ENCODE measurements around the gene SLC66A2.

SLC66A2 gene

GRCh38 chr18:79949697-79950487 is 1.6 kb downstream of the SLC66A2 start:
- no peak for DNase-seq

DNA sequence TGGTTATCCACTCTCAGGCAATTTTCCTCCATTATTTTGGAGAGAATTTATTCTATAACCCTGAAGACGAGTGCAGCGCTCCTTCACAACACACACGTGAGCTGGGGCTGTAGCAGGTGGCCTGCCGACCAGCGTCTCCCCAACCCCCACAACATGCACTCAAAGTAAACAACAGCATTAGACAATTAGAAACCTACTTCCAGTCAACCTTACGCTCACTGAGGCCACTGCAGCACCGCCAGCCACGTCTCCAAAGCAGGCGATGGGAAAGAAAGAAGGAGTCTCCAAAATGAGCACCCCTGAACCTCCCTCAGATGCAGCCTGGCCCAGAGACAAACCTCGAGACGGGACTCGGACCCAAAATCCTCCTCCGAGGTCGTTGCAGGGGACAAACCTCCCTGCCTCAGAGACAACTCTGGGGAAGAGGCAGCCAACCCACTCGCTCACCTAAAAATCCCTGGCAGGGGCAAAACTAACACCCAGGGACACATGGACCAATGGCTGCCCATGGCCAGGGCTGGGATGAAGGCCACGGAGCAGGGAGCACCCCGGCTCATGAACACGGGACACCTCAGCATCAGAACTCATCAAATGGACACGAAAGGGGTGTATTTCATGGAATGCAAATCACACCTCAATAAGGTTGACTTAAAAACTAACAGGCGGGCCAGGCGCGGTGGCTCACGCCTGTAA is 2.6 kb downstream of the SLC66A2 start:
- DNase-seq: no peak

DNA sequence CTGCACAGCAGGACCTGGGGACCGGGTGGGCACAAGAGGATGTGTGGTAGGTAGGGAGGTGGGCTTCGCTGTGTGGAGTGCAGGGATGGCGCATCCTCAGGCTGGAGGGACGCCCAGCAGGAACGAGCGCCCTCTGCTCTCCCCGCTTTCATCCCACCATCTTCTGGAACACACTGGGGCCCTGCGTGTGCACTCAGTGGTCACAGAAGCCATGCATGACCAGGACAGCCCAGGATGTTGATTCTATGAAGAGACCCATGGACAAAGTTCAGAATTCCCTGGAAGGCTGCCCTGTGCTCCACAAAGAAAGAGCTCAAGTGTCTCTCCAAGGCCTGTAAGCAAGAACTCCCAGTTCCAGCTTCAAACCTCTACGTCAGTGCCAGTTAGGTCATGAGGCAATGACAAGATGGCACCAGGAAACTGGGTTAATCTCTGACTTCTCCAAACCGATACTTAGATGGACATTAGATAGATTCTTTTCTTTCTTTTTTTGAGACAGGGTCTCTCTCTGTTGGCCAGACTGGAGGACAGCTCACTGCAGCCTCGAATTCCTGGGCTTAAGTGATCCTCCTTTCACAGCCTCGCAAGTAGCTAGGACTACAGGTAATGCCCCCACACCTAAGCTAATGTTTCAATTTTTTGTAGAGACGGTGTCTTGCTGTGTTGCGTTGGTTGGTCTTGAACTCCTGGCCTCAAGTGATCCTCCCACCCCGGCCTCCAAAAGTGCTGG is 3.4 kb downstream of the SLC66A2 start:
- no peak for DNase-seq

DNA sequence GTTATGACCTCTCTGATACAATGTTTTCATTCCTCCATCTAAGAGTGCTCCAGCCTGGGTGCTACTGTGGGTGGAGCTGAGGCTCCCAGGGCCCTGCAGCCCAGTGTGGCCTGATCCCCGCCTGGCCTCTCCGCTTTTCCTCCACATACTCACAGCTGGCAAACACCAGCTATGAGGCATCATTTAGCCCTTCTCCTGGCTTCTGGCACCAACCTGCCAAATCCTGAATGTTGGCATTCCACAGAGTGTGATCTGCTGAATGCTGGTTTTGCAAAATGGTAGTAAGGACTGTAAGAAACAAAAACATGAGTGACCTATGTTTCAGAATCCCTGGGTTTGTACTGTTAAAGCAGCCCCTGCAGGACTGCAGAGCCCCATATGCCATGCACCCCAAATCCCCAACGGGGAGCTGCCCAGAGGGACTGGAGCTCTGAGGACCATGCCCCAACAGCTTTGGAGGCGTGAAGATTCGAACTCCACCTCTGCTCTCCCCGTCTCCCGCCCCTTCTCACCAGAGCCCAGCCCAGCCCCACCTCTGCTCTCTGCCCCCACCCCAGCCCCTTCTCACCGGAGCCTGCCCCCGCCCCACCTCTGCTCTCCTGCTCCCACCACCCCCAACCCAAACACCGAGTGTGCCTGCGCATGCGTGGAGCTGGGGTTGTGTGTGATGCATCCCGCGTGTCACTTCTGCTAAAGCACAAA is 4.2 kb downstream of the SLC66A2 start:
- no peak for DNase-seq

DNA sequence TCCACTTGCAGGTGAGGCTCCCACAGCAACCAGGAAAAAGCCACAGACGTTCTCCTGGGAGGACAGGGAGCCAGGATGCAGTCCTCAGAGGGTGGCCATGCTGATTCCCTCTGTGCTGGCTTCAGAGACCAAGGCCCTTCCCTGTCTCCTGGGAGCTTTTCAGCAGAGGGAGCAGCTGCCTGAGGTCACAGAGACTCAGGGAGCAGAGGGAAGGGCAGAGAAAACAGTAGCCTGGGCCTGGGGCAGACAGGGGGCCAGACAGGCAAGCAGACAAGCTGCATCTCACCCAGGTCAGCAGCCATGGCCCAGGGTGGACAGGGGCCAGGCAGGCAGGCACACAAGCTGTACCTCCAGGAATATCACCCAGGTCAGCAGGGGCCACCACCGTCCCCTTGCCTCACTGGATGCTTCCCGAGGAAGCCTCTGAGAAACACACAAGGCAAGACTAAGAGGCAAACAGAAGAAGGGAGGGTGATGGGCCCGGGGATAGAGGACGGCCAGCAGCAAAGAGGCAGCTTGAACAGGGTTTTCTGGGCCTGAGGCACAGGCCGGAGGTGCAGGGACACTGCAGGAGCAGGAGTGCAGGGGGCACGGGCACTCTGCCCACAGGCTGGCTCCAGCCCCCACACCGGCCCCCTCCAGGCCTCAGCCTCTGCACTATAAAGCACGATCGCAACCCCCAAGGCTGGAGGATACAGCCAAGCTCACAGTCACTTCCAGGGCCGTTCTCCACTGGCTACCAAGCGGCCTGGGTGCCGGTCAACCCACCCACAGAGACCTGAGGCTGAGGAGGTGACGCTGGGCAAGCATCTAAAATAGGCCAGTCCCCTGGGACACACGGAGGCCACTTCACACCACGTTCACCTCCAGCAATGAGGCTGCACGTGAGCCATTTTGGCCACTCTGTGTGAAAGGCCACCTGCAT is 6.1 kb downstream of the SLC66A2 start:
- no peak for DNase-seq

DNA sequence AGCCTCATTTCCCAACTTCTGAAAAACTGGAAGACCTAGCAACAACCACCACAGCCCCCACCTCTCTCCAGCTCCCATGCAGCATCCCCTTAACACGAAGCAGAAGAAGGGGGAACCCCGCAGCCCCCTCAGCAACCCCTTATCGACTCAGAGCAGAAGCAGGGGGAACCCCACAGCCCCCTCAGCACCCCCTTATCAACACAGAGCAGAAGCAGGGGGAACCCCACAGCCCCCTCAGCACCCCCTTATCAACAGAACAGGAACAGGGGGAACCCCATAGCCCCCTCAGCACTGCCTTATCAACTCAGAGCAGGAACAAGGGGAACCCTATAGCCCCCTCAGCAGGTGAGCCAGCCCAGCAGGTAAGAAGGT is 6.7 kb downstream of the SLC66A2 start:
- DNase-seq: no peak

DNA sequence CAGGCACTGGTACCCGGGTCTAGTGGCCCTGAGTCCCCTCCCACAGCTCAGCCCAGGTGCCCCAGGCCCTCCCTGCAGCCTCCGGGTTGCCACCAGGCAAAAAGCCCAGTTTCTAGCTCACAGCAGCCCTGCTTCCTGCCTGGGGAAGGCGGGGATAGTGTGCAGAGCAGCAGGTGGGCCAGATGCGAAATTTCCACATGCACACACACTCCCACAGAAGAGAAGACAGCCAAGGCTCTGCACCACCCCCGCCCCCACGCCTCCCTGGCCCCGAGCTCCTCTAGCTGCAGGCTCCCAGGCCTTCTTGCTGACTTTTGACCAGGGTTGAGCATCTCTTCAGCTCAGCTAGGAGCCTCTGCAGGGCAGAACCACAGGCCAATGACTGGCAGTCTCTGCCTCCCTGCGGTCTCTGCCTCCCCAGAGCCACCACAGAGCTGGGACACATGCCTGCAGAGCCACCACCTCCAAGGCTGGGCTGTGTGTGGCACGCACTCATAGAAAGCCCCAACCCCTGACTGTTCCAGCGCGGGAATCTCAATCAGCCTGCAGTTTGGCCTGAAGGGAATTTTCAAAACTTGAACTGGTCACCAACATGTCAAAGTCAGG is 7.2 kb downstream of the SLC66A2 start:
- no peak for DNase-seq

GRCh38 chr18:79943608-79944125 is 7.8 kb downstream of the SLC66A2 start:
- no peak for DNase-seq

DNA sequence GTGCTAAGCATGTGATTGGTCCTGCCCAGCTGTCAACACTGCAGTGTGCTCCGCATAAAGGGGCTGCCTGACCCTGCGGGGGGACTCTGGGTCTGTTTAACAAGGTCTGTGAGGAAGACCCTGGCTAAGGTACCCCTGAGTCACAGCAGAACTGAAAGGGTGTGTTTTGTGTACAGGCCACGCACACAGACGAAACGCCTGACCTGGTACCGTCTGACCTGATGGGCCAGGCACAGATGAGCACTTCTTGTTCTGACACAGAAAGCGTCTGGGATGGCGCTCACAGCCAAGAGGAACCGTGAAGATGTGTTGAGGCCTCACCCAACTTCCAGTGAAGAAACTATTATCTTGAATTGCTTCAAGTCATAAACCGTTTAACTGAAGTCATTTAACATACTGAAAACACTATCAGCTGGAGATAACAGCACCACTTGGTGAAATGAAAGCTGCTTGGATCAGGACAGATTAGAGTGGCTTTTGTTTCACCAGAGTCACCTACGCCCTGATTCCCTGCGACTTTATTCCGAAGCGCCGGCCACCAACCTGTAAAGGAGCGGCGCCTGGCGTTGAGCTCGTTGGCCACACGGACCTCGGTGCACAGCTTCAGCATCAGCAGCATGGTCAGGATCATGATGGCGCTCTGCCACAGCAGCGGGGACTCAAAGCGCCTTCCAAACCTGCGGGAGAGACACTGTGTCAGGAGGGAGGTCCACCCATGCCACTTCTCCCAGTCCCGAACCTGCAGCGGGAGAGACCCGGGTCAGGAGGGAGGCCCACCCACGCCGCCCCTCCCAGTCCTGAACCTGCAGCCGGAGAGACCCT is 8.5 kb downstream of the SLC66A2 start:
- no peak for DNase-seq

- no peak for DNase-seq
These were observed 9.2 kb downstream of the SLC66A2 start for GRCh38 chr18:79942211-79942610.

- DNase-seq: no peak
These were observed 9.9 kb downstream of the SLC66A2 start for GRCh38 chr18:79941473-79942119.

- DNase-seq: no peak
These were observed 10.5 kb downstream of the SLC66A2 start for GRCh38 chr18:79940814-79941472.

GRCh38 chr18:79940126-79940813 is 11.2 kb downstream of the SLC66A2 start:
- DNase-seq: no peak

GRCh38 chr18:79939096-79939495 is 12.4 kb downstream of the SLC66A2 start:
- DNase-seq: no peak

GRCh38 chr18:79938196-79938595 is 13.3 kb downstream of the SLC66A2 start:
- no peak for DNase-seq

- DNase-seq: no peak
These were observed 14.2 kb downstream of the SLC66A2 start for GRCh38 chr18:79937103-79937860.

DNA sequence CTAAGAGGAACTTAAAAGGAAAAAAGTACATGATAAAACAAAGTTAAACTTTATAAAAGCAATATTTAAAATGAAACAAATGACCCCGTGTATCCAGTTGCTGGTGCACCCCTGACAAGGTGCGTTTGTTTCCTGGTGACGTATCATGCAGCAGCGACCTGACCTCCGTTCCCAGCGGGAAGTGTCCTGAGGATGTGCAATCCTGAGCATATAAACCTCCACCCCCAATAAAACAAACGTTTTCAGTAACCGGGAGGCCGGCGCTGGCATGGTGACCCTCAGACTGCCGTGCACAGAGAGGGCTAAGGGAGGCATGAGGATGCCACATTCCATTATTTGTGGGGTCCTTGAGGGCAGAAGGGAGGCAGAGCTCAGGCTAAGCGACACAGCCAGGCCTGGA is 14.8 kb downstream of the SLC66A2 start:
- no peak for DNase-seq

DNA sequence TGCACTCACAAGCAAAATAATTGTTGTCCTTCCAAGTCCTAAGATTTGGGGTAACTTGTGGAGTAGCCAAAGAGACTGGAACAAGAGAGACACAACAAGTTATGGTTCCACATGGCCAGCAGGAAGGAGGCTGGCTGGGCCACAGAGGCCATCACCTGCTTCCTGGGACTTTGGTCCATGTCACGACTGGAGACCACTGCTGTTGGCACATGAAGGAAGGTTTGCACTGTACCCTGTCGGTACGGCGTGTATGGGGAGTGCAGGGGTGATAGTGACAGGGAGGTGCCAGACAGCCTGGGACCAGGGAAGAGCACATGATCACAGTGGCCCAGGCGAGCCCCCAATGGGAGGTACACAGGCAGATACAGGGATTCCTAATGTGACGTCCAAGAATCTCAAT is 15.5 kb downstream of the SLC66A2 start:
- DNase-seq: no peak

Data from CD4-positive, alpha-beta T cell treated with Interleukin-10 for 1 hour (primary cell).